Stimulated activated CD8-positive, alpha-beta memory T cell treated with anti-CD3 and anti-CD28 coated beads, Interleukin-15, amount 100 ng/mL, for 24 hours (primary cell): ENCODE results near the gene TBX6.

Experiments
- DNase-seq: peaks from one replicate; pipeline ENCODE4 v3.0.0-alpha.2; 2020; ENCODE audit warnings: low read depth

TBX6 gene

GRCh38 chr16:30086291-30087140, 5.2 kb downstream of the TBX6 start:
- DNase-seq: no peak

- no peak for DNase-seq
Observed at GRCh38 chr16:30085820-30086219, 5.9 kb downstream of the TBX6 start.

GRCh38 chr16:30085247-30085646, 6.5 kb downstream of the TBX6 start:
- no peak for DNase-seq

GRCh38 chr16:30084816-30085159, 6.9 kb downstream of the TBX6 start:
- no peak for DNase-seq

- no peak for DNase-seq
Observed at GRCh38 chr16:30084096-30084815, 7.5 kb downstream of the TBX6 start.

GRCh38 chr16:30083216-30084055, 8.3 kb downstream of the TBX6 start:
- DNase-seq: no peak

GRCh38 chr16:30082545-30083090, 9.1 kb downstream of the TBX6 start:
- DNase-seq: no peak

GRCh38 chr16:30079480-30079879, 12.2 kb downstream of the TBX6 start:
- no peak for DNase-seq

GRCh38 chr16:30078744-30079143, 13.0 kb downstream of the TBX6 start:
- DNase-seq: no peak

- no peak for DNase-seq
Observed at GRCh38 chr16:30077656-30078055, 14.1 kb downstream of the TBX6 start.

GRCh38 chr16:30076276-30076791, 15.4 kb downstream of the TBX6 start:
- no peak for DNase-seq

GRCh38 chr16:30075503-30076275, 16.0 kb downstream of the TBX6 start, which contains the start of gene PPP4C:
TSS of gene PPP4C (plus strand) at chr16:30075994. CDS start at chr16:30076378, 384 bp downstream.
- peak; percentile 89 for DNase-seq

GRCh38 chr16:30070490-30070889, 21.2 kb downstream of the TBX6 start:
- DNase-seq: no peak

GRCh38 chr16:30069611-30070462, 21.9 kb downstream of the TBX6 start:
- DNase-seq: no peak

- no peak for DNase-seq
Observed at GRCh38 chr16:30068750-30069610, 22.7 kb downstream of the TBX6 start.

GRCh38 chr16:30068333-30068732, 23.4 kb downstream of the TBX6 start:
- no peak for DNase-seq

GRCh38 chr16:30067584-30067916, 24.2 kb downstream of the TBX6 start:
- DNase-seq: no peak

- no peak for DNase-seq
Observed at GRCh38 chr16:30066761-30067583, 24.8 kb downstream of the TBX6 start.
